Measurements from ENCODE around the gene PCDHB6.
"Not testable (repeated sequence)": the region's sequence is repeated elsewhere in the genome, so short reads cannot be mapped to it uniquely, and the experiment has no call there.

Gene PCDHB6

DNA sequence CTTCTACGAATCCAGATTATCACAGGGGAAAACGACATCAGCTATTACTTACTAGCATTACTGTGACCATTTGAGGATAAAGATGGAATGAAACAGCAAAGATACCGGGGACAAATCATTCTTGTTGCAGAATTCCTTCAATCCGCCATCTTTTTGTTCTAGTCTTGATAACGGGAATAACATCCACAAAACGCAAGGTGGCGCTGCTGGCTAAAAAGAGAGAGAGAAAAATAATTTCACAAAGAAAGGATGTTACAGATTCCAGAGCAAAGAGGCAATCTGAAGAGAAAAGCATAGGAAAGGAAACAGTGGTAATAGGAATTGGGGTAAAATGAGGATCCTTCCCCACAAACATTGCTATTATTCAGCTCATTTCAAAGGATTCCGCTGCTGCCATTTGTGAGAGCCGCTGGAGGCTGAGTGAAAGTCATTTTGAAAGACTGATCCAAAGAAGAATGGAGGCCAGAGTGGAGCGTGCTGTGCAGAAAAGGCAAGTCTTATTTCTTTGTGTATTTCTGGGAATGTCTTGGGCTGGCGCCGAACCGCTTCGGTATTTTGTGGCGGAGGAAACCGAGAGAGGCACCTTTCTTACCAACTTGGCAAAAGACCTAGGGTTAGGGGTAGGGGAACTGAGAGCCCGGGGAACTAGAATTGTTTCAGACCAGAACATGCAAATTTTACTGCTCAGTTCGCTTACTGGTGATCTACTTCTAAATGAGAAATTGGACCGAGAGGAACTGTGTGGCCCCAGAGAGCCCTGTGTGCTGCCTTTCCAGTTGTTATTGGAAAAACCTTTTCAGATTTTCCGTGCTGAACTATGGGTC, 22.7 kb downstream of the PCDHB6 start, which contains the start of gene PCDHB7:
Gene PCDHB7, plus strand, starts transcription at position 264 of the 824 bp plus-strand sequence. Its CDS starts 192 bp downstream, at position 456.
- no peak for DNase-seq

- not testable (repeated sequence) for DNase-seq
These were observed 24.6 kb downstream of the PCDHB6 start for GRCh38 chr5:141174291-141175104.

GRCh38 chr5:141175933-141176332, 26.1 kb downstream of the PCDHB6 start:
- DNase-seq = no peak

DNA sequence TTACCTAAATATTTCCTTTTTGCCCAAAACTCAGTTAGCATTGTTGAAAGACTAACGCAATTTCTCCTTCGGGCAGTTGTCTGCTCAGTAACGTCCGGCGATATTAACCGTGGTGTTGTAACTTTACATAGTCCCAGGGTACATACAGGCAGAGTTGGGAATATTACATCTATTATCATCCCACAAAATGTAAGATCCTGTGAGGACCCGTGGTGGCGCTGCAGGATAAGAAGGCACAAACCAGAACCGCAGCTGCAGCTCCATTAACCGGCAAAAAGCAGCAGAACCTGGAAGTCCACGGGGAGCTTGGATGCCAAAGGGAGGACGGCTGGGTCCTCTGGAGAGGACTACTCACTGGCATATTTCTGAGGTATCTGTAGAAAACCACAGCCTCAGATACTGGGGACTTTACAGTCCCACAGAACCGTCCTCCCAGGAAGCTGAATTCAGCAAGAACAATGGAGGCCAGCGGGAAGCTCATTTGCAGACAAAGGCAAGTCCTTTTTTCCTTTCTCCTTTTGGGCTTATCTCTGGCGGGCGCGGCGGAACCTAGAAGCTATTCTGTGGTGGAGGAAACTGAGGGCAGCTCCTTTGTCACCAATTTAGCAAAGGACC, 27.8 kb downstream of the PCDHB6 start, which contains the start of gene PCDHB8:
Gene PCDHB8, plus strand, starts transcription at position 214 of the 615 bp plus-strand sequence. Its CDS starts 245 bp downstream, at position 459.
- DNase-seq = not testable (repeated sequence)

DNA sequence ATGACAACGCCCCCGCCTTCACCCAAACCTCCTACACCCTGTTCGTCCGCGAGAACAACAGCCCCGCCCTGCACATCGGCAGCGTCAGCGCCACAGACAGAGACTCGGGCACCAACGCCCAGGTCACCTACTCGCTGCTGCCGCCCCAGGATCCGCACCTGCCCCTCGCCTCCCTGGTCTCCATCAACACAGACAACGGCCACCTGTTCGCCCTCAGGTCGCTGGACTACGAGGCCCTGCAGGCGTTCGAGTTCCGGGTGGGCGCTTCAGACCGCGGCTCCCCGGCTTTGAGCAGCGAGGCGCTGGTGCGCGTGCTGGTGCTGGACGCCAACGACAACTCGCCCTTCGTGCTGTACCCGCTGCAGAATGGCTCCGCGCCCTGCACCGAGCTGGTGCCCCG, 29.5 kb downstream of the PCDHB6 start:
- DNase-seq = not testable (repeated sequence)

GRCh38 chr5:141179876-141180275, 30.0 kb downstream of the PCDHB6 start:
- DNase-seq = not testable (repeated sequence)

- no peak for DNase-seq
These were observed 30.5 kb downstream of the PCDHB6 start for GRCh38 chr5:141180313-141180712.

DNA sequence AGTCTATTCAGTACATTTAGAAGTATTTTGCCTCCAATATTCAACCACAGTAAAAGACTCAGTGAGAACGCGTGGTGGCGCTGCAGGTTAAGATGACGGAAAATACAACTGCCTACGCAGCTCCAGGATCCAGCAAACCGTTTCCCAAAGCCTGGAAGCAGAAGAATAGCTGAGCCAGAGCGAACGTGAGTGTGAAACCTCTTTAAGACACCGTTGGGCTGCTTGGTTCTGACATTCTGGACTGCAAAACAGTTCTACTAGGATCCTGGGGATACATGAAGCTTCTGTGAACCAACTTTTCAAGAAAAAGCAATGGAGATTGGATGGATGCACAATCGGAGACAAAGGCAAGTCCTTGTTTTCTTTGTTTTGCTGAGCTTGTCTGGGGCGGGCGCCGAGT, 32.4 kb downstream of the PCDHB6 start, which contains the start of gene PCDHB16:
Gene PCDHB16, plus strand, starts transcription at position 140 of the 400 bp plus-strand sequence. Its CDS starts 173 bp downstream, at position 313.
- no peak for DNase-seq

GRCh38 chr5:141184117-141184855, 34.4 kb downstream of the PCDHB6 start:
- DNase-seq = not testable (repeated sequence)

- DNase-seq = no peak
These were observed 37.1 kb downstream of the PCDHB6 start, which contains the start of gene PCDHB9 for GRCh38 chr5:141186897-141187512. PCDHB9 (plus strand) TSS chr5:141187161; CDS start chr5:141187319, 158 bp downstream.

DNA sequence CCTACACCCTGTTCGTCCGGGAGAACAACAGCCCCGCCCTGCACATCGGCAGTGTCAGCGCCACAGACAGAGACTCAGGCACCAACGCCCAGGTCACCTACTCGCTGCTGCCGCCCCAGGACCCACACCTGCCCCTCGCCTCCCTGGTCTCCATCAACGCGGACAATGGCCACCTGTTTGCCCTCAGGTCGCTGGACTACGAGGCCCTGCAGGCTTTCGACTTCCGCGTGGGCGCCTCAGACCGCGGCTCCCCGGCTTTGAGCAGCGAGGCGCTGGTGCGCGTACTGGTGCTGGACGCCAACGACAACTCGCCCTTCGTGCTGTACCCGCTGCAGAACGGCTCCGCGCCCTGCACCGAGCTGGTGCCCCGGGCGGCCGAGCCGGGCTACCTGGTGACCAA, 38.8 kb downstream of the PCDHB6 start:
- not testable (repeated sequence) for DNase-seq

- DNase-seq = not testable (repeated sequence)
These were observed 39.3 kb downstream of the PCDHB6 start for GRCh38 chr5:141189131-141189530.

DNA sequence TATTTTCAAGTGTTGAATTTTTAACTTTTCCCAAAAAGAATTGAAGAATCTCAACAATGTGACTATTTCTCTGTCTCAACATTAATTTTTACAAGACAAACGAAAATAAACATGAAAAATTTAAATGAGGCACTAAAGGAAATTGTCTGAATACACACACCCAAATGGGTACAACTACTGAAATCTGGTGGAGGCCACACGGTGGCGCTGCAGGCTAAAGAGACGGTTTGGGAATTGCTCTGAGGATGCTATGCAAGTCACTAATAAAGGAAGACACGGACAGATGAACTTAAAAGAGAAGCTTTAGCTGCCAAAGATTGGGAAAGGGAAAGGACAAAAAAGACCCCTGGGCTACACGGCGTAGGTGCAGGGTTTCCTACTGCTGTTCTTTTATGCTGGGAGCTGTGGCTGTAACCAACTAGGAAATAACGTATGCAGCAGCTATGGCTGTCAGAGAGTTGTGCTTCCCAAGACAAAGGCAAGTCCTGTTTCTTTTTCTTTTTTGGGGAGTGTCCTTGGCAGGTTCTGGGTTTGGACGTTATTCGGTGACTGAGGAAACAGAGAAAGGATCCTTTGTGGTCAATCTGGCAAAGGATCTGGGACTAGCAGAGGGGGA, 42.4 kb downstream of the PCDHB6 start, which contains the start of gene PCDHB10:
Gene PCDHB10, plus strand, starts transcription at position 244 of the 616 bp plus-strand sequence. Its CDS starts 200 bp downstream, at position 444.
- DNase-seq = no peak

DNA sequence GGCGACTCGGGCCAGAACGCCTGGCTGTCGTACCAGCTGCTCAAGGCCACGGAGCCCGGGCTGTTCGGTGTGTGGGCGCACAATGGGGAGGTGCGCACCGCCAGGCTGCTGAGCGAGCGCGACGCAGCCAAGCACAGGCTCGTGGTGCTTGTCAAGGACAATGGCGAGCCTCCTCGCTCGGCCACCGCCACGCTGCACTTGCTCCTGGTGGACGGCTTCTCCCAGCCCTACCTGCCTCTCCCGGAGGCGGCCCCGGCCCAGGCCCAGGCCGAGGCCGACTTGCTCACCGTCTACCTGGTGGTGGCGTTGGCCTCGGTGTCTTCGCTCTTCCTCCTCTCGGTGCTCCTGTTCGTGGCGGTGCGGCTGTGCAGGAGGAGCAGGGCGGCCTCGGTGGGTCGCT, 44.5 kb downstream of the PCDHB6 start:
- not testable (repeated sequence) for DNase-seq

DNA sequence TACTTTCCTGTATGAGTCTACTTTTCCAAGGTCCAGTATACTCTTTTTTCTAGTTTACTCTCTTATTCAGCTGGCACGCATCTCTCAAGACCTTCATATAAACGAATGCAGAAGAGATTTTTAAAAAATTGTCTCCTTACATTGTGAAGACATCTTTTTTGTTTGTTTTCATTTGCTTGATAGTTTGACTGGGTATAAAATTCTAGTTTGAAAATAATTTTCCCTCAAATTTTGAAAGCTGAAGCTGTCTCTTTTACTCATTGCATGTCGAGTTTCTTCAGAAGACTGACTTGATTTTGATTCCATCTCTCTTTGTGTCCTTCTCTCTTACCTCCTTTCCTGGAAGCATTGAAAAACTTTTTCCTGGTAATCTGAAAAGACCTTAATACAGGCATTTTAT, 46.5 kb downstream of the PCDHB6 start:
- no peak for DNase-seq

- DNase-seq = no peak
These were observed 49.7 kb downstream of the PCDHB6 start, which contains the start of gene PCDHB11 for GRCh38 chr5:141199359-141200235. PCDHB11 (plus strand) TSS chr5:141199627; CDS start chr5:141199775, 148 bp downstream.

- not testable (repeated sequence) for DNase-seq
These were observed 51.3 kb downstream of the PCDHB6 start for GRCh38 chr5:141201126-141201525.

DNA sequence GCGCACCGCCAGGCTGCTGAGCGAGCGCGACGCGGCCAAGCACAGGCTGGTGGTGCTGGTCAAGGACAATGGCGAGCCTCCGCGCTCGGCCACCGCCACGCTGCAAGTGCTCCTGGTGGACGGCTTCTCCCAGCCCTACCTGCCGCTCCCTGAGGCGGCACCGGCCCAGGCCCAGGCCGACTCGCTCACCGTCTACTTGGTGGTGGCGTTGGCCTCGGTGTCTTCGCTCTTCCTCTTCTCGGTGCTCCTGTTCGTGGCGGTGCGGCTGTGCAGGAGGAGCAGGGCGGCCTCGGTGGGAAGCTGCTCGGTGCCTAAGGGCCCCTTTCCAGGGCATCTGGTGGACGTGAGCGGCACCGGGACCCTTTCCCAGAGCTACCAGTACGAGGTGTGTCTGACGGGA, 51.8 kb downstream of the PCDHB6 start:
- DNase-seq = not testable (repeated sequence)
